GM23248 (cell line): ENCODE data around the gene ZNF695.

Experiments
- EZH2 ChIP-seq: fragments of 200-600 bp; sonication (generic); IDR thresholded peaks from 2 replicates; pipeline ENCODE4 v1.6.1; 2018; ENCODE audit warnings: antibody characterized with exemption, mild to moderate bottlenecking; ENCODE audit not compliant: insufficient read depth, poor library complexity, severe bottlenecking
- EZH2phosphoT487 ChIP-seq: fragments of 200-600 bp; sonication (generic); IDR thresholded peaks from 2 replicates; pipeline ENCODE4 v1.6.1; 2018; ENCODE audit warnings: antibody characterized with exemption, moderate library complexity, mild to moderate bottlenecking, low read depth; ENCODE audit not compliant: insufficient read depth

- TF ChIP-seq EZH2phosphoT487 (no peak), EZH2 (no peak)
Observed at GRCh38 chr1:246946366-246946765, 61.5 kb downstream of the ZNF695 start.
